HepG2 (cell line): ENCODE data around the gene MS4A15.

ENCODE experiments used
- EP300 ChIP-seq, 3 experiments: sonication (generic) in 1 of 3; formaldehyde crosslinking in 1 of 3; IDR thresholded peaks; 2 replicates each; pipeline versions ENCODE4 v1.5.1 to v1.6.1; 2011 to 2020; ENCODE audit warnings: low read depth in 2 of 3, low read length in 2 of 3, borderline replicate concordance in 1 of 3, improper control_type of control experiment in 1 of 3, mild to moderate bottlenecking in 1 of 3, missing genetic modification reagents in 1 of 3, moderate library complexity in 1 of 3
- NFRKB ChIP-seq: fragments of 450-650 bp; IDR thresholded peaks from 2 replicates; pipeline ENCODE4 v1.6.1; 2017
- POLR2AphosphoS5 ChIP-seq: IDR thresholded peaks from 2 replicates; pipeline ENCODE4 v1.6.1; 2012; ENCODE audit warnings: low read depth, low read length
- ZBTB1 ChIP-seq: sonication (generic); formaldehyde crosslinking; IDR thresholded peaks from 2 replicates; pipeline ENCODE4 v1.4.0; 2020; ENCODE audit warnings: missing genetic modification reagents, borderline replicate concordance
- TF ChIP-seq, protein P1 (sequence below): sonication (generic); formaldehyde crosslinking; IDR thresholded peaks from 2 replicates; pipeline ENCODE4 v1.5.0; 2020; ENCODE audit warnings: missing genetic modification reagents, mild to moderate bottlenecking, borderline replicate concordance

DNA sequence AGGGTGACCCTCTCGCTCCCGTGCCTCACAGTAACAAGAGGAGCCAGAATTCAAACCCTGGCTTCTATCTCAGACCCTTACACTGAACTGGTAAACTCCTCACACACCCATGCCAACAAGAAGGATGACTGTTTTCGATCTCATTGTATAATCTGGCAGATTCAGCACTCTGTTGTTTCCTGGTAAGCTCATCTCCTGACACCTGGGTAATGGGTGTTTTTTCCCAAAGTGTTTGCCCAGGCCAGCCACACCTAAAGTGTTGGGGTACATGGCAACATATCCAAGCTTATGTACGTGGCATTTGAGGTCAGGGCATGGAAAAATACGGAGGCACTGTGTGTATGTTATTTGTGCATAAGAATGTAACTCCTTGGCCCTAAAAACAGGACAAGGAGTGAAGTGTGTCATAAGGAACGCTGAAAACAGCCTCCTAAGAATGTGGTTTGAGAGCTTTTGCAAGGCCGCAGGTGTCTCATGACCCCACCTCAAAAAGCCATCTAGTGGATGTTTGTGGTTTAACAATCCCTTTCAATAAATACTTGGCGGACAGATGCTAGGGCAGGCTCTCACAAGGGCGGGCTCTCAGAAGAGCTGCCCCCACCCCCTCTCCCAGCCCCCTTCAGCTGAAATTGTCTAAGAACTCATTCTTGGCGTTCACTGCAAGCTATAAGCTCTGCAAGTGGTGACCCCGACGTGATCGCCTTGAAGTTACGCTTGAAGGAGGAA lies at the start of gene MS4A15:
- TF ChIP-seq ZBTB1 (CRISPR knock-in tag) (no peak), EP300 (IDR thresholded peaks at IDR 0.05; ENCODE audit: low read depth in 2 of 2, low read length in 2 of 2) (no peak), EP300 (CRISPR knock-in tag; IDR thresholded peaks at IDR 0.05; ENCODE audit: borderline replicate concordance) (no peak), NFRKB (no peak), POLR2AphosphoS5 (no peak)
- TF ChIP-seq, protein P1, sequence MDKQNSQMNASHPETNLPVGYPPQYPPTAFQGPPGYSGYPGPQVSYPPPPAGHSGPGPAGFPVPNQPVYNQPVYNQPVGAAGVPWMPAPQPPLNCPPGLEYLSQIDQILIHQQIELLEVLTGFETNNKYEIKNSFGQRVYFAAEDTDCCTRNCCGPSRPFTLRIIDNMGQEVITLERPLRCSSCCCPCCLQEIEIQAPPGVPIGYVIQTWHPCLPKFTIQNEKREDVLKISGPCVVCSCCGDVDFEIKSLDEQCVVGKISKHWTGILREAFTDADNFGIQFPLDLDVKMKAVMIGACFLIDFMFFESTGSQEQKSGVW (CRISPR knock-in tag) = no peak
